ACC112 (cell line): ENCODE measurements around the gene TANGO6.

Experiments
- H2AFZ ChIP-seq: fragments of 200-600 bp; sonication (generic); one replicate; pipeline ENCODE4 v1.6.0; 2017; ENCODE audit warnings: antibody characterized with exemption, low read length; ENCODE audit not compliant: unreplicated experiment
- H3K27ac ChIP-seq: fragments of 200-600 bp; sonication (generic); 2 replicates; pipeline ENCODE4 v1.5.1; 2014; ENCODE audit warnings: low read depth, mild to moderate bottlenecking, antibody characterized with exemption, low read length, moderate library complexity
- H3K27me3 ChIP-seq: fragments of 200-600 bp; sonication (generic); 2 replicates; pipeline ENCODE4 v1.6.1; 2014; ENCODE audit warnings: mild to moderate bottlenecking, antibody characterized with exemption, low read length, moderate library complexity, mixed read lengths; ENCODE audit not compliant: insufficient read depth
- H3K36me3 ChIP-seq: fragments of 200-600 bp; sonication (generic); 2 replicates; pipeline ENCODE4 v1.6.1; 2016; ENCODE audit warnings: mild to moderate bottlenecking, antibody characterized with exemption, low read length, moderate library complexity, mixed read lengths; ENCODE audit not compliant: insufficient read depth
- H3K4me1 ChIP-seq: fragments of 200-600 bp; sonication (generic); one replicate; pipeline ENCODE4 v1.6.1; 2016; ENCODE audit warnings: low read length, mixed read lengths; ENCODE audit not compliant: insufficient read depth, unreplicated experiment, control insufficient read depth
- H3K4me3 ChIP-seq: fragments of 200-600 bp; sonication (generic); 2 replicates; pipeline ENCODE4 v1.5.1; 2014; ENCODE audit warnings: mild to moderate bottlenecking, low read depth, low read length
- H3K79me2 ChIP-seq: fragments of 200-600 bp; sonication (generic); one replicate; pipeline ENCODE4 v1.6.0; 2016; ENCODE audit warnings: low read length; ENCODE audit not compliant: control insufficient read depth, unreplicated experiment, insufficient read depth

Gene TANGO6

DNA sequence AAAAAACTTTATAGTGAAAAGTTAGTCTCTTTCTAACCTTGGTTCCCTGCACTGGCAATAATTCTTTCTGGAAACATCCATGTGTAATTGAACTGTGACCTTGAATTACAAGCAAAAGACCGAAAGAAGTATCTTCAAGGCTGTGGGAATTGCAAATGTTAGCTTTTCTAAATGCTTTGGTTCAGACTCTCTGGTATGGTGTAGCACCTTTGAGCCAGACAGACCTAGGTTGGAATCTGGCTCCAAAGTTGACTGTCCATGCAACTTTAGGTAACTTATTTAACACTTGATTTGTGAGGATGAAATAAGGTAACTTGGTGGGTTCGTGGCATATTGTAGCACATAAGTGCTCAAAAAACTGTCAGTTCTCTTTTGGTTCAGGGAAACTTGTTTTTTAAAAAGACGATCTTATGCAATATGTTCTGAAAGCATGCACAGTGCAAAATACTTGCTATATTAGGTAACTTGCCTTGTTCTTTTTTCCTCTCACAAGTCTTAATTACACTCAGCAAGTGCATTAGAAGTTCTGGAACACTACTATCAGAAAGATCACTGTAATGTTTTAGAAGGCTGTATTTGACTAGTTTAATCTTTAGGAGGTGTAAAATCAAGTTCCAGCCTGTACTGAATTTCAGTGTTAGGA is 46.3 kb downstream of the TANGO6 start:
- no peak overlapping the region for H3K27ac ChIP-seq
- H3K4me1 ChIP-seq: no peaks in the 10 kb centered on the region
- H2AFZ ChIP-seq: no peak overlapping the region
- no peaks in the 10 kb centered on the region for H3K79me2 ChIP-seq
- H3K27me3 ChIP-seq: no peaks in the 10 kb centered on the region
- H3K36me3 ChIP-seq: no peaks in the 10 kb centered on the region
- no peak overlapping the region for H3K4me3 ChIP-seq

- Histone ChIP-seq H3K27me3 (no peaks in the 10 kb centered on the region), H3K27ac (no peak overlapping the region), H3K79me2 (no peaks in the 10 kb centered on the region), H3K36me3 (no peaks in the 10 kb centered on the region), H3K4me1 (no peaks in the 10 kb centered on the region), H3K4me3 (no peak overlapping the region), H2AFZ (no peak overlapping the region)
Measured at GRCh38 chr16:68892214-68892613, 48.9 kb downstream of the TANGO6 start.

DNA sequence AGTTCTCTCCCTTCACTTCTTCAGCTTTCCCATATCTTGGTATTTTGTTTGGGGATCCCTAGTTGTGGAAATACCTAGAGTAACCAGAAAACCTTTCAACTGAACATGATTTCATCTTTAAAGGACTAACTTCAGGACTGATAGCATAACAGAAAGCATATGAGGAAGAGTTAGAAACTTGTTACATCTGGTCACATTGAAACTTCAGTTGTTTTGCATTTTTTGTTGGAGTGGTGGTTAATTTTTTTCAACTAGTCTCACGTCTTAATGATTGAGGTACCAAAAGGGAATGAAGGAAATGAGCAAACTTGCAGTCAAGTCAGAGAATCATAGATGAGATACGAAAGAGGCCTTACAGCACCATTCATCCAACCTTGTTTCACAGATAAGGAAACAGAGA is 49.6 kb downstream of the TANGO6 start:
- Histone ChIP-seq H3K79me2 (no peaks in the 10 kb centered on the region), H3K27me3 (no peaks in the 10 kb centered on the region), H3K36me3 (no peaks in the 10 kb centered on the region), H3K4me1 (no peaks in the 10 kb centered on the region), H3K27ac (no peak overlapping the region), H3K4me3 (no peak overlapping the region), H2AFZ (no peak overlapping the region)

- Histone ChIP-seq H2AFZ (no peak overlapping the region), H3K27ac (no peak overlapping the region), H3K4me1 (no peaks in the 10 kb centered on the region), H3K36me3 (no peaks in the 10 kb centered on the region), H3K79me2 (no peaks in the 10 kb centered on the region), H3K4me3 (no peak overlapping the region), H3K27me3 (no peaks in the 10 kb centered on the region)
Measured at GRCh38 chr16:68893710-68894705, 50.7 kb downstream of the TANGO6 start.

GRCh38 chr16:68894714-68895113 is 51.4 kb downstream of the TANGO6 start:
- Histone ChIP-seq H3K27me3 (no peaks in the 10 kb centered on the region), H3K4me1 (no peaks in the 10 kb centered on the region), H2AFZ (no peak overlapping the region), H3K36me3 (no peaks in the 10 kb centered on the region), H3K4me3 (no peak overlapping the region), H3K27ac (no peak overlapping the region), H3K79me2 (no peaks in the 10 kb centered on the region)

DNA sequence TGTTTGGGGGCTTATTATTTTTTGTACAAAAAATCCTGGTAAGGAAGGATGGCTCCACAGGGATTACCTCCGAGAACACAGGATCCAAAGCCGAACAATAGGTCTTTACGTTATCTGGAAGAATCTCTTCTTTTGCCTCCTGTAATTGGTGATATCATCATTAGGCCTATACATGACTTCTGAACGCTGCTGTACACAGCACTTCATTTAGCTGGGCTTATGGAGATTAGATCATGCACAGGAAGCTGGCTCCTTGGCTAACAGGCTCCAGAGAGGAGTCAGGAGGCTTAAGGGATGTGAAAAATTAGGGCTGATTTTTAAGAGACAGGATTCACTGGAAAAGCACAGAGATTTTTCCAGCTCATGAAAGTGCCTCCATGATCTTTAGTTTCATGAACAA is 54.7 kb downstream of the TANGO6 start:
- Histone ChIP-seq H2AFZ (no peak overlapping the region), H3K4me1 (no peaks in the 10 kb centered on the region), H3K36me3 (no peaks in the 10 kb centered on the region), H3K27me3 (no peaks in the 10 kb centered on the region), H3K79me2 (no peaks in the 10 kb centered on the region), H3K4me3 (no peak overlapping the region), H3K27ac (no peak overlapping the region)

DNA sequence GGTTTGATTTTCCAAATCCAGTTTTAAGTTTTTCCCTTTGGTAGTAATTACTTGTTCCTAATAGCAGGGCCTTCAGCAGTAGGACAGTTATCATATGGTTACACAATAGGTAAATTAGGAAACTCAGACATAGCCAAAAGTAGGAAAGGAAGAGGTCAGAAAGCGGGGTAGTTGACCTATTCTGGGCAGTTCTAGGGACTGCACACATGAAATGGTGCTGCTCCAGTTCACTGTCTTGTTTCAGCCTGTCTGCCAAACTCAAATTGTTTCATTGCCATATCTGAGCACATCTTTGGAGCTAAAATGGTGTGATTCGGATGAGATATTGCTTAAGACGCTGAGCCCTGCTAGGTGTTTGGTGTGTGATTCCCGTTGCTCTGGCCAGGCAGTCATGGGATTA is 56.7 kb downstream of the TANGO6 start:
- Histone ChIP-seq H2AFZ (no peak overlapping the region), H3K36me3 (no peaks in the 10 kb centered on the region), H3K27ac (no peak overlapping the region), H3K79me2 (no peaks in the 10 kb centered on the region), H3K27me3 (no peaks in the 10 kb centered on the region), H3K4me3 (no peak overlapping the region), H3K4me1 (no peaks in the 10 kb centered on the region)

- H3K27ac ChIP-seq: no peak overlapping the region
Measured at GRCh38 chr16:68902003-68902968, 59.0 kb downstream of the TANGO6 start.

GRCh38 chr16:68902969-68903345 is 59.6 kb downstream of the TANGO6 start:
- Histone ChIP-seq H3K4me1 (no peaks in the 10 kb centered on the region), H3K79me2 (no peaks in the 10 kb centered on the region), H2AFZ (no peak overlapping the region), H3K27me3 (no peaks in the 10 kb centered on the region), H3K36me3 (no peaks in the 10 kb centered on the region), H3K4me3 (no peak overlapping the region), H3K27ac (no peak overlapping the region)

More at GRCh38 chr16:68902003-68902968, 59.0 kb downstream of the TANGO6 start:
- H3K4me1 ChIP-seq: no peaks in the 10 kb centered on the region
- no peaks in the 10 kb centered on the region for H3K79me2 ChIP-seq
- no peaks in the 10 kb centered on the region for H3K27me3 ChIP-seq
- no peak overlapping the region for H2AFZ ChIP-seq
- H3K36me3 ChIP-seq: no peaks in the 10 kb centered on the region
- no peak overlapping the region for H3K4me3 ChIP-seq

GRCh38 chr16:68907297-68907696 is 64.0 kb downstream of the TANGO6 start:
- Histone ChIP-seq H3K27me3 (no peaks in the 10 kb centered on the region), H3K4me3 (no peak overlapping the region), H3K27ac (no peak overlapping the region), H3K4me1 (no peaks in the 10 kb centered on the region), H3K79me2 (no peaks in the 10 kb centered on the region), H3K36me3 (no peaks in the 10 kb centered on the region), H2AFZ (no peak overlapping the region)
